Measurements from ENCODE around the gene TMEM131.
"Not testable (repeated sequence)": the region's sequence is repeated elsewhere in the genome, so short reads cannot be mapped to it uniquely, and the experiment has no call there.

Gene TMEM131

DNA sequence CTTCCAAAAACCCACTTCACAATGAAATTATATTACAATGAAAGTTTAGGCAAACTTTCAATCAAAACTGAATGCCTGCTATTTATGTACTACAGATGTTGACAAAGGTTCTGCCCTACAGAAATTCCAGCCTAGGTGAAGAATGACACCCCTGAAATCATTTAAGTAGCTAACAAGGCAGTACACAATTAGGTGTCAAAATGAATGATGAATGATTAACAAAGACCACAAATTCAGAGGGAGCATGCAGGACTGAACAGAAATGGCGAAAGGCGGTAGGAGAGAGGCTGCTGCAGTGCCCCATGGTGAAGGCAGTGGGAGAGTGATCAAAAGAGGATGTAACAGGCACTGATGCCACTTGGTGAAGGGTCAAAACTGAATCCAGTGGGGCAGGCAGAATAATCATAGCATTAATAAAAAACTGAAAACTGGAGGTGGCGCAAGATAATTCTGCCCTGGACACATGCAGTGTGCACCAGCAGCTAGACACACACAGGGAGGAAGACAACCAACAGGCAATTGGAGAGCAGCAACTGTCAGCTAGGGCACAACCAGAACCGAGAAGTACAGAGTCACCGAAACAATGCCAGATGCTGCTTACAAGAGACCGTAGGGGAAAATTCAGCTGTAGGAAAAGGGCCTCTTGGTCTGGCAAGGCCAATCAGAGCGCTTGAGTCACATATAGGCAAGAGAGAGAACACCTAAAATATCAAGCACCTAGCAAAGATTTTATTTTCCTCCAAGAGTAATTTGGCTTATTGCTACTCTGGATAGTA lies 4.5 kb downstream of the TMEM131 start:
- DNase-seq: no peak

DNA sequence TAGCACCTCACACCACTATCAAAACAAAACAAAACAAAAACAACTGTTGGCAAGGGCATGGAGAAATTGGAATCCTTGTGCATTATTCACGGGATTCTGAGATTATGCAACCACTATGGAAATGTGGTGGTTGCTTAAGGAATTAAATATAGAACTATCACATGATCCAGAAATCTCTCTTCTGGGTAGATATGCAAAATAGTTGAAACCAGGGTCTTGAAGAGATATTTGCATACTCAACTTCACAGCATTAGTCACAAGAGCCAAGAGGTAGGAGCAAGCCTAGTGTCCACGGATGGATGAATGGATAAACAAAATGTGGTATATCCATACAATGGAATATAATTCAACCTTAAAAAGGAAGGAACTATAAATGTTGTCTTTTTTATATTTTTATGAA lies 7.0 kb downstream of the TMEM131 start:
- no peak for DNase-seq

DNA sequence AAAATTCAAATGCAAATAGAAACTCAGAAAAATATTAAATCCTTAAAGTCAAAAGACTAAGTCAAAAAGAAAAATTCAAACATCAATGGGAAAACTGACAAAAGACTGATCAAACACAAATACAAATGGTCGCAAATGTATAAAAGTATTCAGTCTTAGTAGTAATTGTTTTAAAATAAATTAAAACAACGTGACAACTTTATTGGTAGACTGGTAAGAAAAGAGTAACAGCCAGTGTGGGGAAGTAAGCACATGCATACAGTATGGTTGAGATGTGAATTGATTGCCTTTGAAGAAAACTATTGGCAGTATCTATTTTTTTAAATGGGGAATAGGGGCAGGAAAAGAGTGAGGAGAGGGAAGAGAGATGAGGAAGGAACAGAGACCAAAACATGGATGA lies 9.8 kb downstream of the TMEM131 start:
- DNase-seq: no peak

DNA sequence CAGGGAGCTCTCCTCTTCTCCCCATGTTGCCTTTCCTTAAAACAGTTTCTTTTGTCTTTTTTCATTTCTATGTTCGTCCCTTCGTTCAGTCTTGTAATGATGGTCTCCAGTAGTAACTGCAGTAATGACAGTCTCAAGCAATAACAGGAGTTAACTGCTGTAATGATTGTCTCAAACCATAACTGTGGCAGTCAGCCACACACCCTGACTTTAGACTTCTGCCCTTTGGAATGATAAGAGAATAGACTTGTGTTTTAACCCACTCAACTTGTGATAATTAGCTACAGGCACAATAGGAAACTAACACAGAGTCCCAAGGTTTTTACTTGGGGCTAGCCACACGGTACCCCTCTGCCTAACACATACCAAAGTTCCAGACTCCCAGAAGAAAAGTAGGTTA lies 12.1 kb downstream of the TMEM131 start:
- DNase-seq: no peak

DNA sequence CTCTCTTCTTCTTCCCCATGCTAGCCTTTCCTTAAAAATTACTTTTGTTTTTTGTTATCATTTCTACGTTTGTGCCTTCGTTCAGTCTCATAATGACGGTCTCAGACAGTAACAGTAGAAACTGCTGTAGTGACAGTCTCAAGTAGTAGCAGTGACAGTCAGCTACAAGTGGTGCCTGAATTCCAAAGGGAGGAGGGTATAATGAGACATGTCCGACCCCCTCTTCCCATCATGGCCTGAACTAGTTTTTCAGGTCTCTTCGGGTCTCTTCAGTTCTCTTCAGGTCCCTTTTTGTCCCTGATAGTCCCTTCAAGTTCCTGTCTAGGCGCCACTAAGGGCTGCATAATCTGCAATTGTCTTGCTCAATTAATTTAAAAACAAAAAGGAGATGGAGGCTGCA lies 12.6 kb downstream of the TMEM131 start:
- DNase-seq: no peak

DNA sequence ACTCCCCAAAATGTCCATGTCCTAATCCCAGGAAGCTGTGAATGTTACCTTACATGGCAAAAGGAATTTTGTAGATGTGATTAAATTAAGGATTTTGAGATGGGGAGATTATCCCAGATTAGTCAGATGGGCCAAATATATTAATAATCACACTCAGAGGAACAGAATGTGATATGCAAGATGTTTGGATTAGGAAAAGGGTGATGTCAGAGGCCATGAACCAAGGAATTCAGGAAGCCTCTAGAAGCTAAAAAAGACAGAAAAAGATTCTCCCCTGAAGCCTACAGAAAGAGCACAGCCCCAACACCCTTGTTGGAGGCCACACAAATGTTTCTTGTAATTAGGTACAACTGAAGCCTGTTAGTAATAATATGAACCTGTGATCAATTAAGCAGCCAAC lies 13.1 kb downstream of the TMEM131 start:
- DNase-seq: no peak

DNA sequence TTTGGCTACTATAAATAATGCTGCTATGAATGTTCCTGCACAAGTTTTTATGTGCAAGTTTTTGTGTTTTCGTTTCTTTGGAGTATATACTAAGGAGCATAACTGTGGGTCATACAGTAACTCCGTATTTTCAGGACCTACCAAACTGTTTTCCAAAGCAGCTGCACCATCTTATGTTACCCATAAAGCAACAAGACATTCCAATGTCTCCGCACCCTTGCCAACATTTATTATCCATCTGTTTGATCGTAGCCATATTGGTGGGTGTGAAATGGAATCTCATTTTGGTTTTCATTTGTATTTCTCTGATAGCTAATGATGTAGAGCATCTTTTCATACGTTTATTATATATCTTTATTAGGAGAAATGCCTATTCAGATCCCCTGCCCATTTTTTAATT lies 13.8 kb downstream of the TMEM131 start:
- no peak for DNase-seq

DNA sequence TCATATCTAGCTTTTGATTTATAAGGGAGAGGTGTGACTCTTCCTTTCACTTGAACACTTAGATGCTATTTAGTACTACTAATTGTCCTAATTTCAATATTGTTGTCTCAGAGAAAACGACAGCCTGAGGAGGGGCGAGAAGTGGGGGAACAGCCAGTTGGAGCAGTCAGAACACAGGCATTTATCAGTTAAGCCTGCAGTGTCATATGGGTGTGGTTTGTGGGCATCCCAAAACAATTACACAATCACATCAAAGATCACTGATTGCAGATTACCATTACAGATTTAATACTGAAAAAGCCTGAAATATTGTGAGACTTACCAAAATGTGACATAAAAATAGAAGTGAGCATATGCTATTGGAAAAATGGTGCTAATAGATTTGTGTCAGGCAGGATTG lies 15.8 kb downstream of the TMEM131 start:
- DNase-seq: no peak

DNA sequence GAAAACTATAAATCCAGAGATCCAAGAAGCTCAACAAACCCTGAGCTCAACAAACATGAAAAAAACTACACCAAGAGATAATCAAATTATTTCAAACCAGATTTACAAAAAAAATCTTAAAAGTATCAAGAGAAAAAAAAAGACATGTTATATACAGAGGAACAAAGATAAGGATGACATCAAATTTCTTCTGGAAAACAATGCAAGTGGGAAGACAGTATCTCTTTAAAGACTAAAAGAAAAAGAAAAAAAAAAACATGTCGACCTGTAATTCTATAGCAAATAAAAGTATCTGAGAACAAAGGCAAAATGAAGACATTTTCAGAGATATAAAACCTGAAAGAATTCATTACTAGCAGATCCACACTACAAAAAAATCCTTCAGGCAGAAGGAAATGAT lies 21.3 kb downstream of the TMEM131 start:
- DNase-seq: no peak

DNA sequence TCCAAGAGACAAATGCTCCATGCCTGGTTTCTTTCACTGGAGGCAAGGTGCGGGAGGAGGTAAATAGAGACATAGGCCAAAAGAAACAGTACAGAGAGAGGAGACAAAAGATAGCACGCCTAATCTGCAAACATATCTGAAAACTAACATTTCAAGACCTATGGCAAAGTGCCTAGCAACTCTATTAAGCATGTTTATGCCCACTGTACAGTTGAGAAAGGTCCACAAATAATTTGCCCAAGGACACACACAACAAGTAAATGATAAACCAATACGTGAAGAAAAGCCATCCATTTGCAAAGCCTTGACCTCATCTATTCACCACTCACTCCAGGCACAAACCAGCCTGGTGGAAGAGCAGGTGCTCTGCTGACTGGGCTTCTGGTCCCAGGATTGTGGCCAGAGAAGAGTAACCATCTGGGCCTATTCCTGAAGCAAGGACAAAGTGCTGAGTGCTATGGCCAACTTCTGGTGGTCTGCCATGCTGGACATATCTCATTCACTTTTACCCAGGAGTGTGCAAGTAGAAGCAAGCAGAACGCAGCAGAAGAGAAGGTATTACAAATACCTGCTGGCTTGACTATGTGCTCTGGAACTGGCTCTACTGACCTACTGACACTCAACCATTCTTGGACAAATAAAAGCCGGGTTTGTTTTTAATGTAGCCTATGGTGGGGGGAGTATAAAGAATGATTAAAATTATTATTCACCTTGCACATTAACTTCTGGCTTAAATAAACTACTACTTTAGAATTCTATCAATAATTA lies 25.3 kb downstream of the TMEM131 start:
- DNase-seq: no peak

DNA sequence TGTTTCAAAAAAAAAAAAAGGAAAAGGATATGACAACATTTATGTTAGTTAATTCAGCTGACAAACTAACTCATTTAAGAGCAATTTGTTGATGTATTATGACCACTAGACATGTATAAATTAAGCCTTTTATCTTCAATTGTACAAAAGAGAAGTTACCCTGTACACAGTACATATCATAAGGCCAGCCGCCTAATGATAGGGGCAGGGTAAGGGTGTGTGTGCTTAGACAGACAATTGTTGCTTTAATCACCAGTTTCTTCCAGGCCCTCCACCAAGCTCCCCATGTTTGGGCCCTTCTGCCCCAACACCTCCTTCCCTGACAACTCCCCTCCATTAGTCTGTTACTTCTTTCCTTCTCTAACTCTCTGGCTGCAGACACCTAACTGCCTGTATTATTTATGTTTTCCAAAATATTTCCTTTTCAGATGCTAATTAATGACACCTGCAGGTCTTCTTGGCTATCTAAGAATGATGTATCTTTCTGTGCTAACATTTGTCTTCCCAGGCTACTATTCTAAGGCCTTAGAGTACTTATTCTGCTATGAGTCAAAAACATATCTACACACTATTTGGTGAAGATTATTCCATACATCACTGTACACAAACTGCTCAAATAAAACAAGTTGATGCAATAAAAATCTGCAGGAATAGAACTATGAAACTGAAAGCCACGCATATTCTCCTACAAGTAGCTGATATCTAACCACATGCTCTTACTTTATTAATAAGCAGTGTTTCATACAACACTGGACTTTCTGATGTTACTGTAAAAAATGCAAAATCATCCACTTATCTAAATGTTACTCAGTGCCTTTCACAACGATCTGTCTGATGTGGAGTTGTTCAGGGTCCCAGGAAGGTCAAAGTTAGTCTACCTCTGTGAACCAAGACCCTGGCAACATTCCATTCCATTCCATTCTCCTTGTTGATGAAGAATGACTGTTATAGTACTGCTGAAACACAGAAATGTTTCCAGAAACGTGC lies 26.4 kb downstream of the TMEM131 start:
- no peak for DNase-seq

DNA sequence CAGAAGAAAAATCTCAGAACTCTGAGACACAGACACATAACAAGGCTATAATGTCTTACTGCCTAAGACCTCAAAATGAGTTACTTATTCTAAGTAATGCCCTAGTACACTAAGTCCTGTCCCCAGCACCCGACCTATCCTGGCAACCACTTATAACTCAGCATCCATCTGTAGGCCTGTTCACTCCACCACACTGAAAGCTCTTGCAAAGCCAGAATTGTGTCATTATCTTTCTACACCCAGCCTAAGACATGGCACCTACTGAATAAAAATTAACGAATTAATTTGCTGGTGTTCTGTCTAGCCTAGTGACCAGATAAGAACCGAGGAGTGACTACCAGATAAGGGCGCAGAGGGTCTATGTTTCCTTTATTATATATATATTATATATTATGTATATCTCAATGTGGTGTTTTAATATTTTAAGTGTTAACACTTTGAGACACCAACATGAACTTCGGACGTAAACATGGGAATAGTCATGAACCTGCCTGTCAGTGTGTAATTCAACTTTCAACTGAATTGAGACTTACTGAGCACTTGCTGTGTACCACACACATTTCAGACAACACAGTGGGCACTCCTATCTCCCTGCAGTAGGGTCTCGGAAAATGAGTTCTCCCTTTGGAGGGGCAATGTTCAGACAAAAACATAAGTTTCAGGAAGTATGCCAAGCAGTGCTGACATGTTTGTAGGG lies 27.7 kb downstream of the TMEM131 start:
- DNase-seq: no peak

DNA sequence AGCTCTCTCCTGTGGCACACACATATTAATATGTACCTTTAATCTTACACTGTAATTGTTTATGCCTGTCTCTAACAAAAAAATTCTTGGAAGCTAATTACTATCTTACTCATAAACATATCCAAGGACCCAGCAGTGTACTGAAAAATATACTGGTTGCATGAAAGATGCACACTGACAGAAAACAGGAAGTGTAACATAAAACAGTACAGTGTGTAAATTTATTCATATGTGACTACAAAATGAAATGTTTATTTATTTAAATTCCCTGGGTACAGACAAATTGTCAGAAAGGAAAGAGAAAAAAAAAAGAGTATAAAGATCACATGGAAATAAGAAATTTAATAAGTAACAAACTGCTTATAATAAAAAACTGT lies 28.5 kb downstream of the TMEM131 start:
- DNase-seq: no peak

DNA sequence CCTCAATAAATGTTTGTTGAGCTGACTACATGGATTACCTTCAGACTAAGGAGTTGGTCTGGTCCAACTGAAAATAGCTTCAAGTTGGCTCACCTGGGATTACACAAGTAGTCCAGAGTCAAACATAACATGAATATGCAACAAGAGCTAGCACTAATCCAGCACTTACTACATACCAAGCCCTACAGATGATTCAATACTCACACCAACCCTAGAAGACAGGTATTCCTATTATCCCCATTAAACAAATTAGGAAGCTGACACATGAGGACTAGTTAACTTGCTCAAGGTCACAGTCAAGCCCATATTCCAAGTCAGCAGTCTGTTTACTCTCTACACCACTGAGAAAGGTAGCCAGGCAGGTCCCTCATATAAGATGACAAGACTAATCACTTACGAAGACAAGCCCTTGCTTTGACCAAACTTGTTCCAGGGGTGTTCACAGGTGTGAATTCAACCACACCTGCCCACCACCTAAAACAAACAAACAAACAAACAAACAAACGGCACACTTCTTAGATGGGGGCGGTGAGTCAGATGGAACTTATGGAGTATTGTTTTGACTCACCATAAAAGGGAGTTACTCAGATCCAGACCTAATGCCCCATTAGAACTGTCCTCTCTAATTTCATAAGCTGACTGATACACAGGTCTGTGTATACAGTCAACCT lies 29.1 kb downstream of the TMEM131 start:
- DNase-seq: no peak

DNA sequence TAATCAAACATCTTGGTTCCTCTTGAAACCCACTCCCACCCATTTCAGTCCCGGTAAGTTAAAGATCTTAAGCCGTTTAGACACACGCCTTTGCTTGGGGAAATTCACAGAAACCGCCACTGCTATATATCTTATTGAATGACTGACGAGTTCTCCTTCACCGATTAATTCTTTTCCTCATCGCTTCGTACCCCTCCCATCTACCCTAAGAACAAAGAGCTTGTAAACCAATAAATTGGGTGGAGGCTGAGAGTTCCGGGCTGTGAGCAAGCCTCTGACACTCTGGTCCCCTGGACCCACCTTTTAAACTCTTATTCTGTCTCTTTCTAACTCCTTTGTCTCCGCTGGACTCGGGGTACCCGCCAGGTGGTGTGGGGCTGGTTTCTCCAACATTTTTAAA lies 30.6 kb downstream of the TMEM131 start:
- no peak for DNase-seq

DNA sequence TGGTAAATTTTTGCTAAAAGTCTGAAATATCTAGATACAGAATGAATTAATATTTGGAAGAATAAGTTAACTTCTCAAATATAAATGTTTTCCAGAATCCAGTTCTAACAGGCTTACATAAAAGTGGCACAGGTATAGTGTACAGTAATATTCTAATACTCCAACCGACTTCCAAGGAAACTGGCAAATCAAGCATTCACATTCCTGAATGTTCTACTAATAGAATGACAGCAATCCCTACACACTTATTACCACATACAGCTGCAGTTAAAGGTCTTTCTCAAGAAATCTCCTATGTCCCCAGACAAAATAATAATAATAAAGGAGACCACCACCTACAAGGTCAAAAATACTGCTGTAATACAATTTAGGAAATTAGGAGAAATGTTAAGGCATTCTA lies 31.9 kb downstream of the TMEM131 start:
- DNase-seq: no peak

DNA sequence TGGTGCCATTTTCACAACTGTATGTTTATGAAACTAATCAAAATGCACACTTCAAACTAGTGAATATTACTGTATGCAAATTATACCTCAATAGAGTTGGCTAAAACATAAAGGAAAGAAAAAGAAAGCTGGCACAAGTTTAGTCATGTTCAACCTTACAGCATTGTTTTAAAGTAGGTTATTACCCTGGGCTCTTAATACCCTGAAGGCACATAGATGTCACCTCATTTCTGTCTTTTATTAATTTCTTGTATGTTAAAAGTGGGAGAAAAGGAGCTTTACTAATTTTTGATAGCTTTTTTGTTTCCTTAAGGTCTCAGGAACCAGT lies 32.7 kb downstream of the TMEM131 start:
- no peak for DNase-seq

DNA sequence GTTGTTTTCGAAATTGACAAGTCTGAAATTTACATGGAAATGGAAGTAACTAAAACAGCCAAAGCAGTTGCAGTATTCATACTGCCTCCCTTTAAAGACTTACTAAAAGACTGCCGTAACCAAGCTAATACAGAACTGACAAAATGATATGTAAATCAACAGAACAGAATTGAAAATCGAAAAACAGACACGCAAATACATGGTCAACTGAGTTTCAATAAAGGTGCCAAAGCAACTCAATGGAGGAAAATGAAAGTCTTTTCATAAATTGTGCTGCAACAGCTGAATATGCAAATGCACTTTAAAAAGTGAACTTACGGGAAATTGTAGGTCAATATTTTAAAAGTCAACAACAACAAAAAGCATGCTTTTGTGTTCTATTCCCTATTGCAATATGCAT lies 34.2 kb downstream of the TMEM131 start:
- no peak for DNase-seq

DNA sequence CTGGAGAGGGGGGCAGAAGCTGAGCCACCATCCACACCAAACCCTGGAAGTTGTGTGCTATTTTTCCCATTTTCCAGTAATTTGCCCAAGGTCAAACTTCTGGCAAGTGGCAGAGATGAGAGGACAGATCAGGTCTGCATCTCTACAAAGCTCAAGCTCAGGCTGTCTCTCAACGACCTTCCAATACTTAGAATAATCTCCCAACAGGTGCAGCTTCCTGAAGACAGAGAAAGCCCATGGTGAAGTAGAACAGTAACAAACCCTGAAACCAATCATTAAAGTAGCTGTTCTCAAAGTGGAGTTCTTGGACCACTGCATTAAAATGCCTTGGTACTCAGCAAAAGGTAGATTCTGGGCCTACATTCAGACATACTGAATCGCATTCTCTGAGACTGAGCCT lies 37.6 kb downstream of the TMEM131 start:
- DNase-seq: no peak

DNA sequence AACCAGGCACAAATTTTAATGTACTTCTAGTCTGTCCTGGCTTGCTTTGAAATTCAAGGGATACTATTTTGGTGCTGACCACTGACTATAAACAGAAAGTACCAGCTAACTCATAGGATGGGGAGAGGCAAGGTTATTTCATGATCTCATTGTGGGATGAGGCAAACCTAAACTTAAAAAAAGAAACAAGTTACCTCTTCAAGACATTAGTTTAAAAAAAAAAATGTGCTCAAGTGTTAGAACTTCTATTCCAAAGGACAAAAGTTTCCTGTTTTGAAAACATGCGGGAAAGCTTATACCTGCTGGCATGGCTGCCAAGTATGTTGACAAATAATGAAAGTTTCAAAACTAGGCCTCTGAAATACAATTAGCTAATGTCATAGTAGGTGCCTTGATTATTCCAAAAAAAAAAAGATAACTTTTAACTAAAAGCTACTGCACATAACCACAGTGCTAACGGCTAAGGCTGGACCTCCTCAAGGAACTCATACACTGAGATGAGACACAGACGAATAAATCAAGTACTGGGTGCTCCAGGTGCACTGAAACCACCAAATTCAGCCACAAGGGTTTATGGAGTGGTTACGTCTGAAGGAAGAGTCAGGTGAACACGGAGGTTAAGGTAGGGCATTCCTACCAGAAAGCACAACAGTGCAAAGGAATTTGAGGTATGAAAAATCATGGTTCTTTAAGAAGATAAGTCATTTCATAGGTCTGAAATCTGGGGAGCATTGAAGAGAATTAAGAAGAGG lies 38.1 kb downstream of the TMEM131 start:
- DNase-seq: no peak

DNA sequence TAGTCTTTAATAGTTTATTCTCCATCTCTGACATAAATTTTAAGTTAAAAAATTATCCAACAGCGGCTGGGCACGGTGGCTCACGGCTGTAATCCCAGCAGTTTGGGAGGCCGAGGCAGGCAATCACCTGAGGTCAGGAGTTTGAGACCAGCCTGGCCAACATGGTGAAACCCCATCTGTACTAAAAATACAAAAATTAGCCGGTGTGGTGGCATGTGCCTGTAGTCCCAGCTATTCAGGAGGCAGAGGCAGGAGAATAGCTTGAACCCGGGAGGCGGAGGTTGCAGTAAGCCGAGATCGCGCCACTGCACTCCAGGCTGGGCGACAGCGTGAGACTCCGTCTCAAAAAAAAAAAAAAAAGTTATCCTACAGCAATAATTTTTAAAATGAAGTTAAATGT lies 39.0 kb downstream of the TMEM131 start:
- not testable (repeated sequence) for DNase-seq

DNA sequence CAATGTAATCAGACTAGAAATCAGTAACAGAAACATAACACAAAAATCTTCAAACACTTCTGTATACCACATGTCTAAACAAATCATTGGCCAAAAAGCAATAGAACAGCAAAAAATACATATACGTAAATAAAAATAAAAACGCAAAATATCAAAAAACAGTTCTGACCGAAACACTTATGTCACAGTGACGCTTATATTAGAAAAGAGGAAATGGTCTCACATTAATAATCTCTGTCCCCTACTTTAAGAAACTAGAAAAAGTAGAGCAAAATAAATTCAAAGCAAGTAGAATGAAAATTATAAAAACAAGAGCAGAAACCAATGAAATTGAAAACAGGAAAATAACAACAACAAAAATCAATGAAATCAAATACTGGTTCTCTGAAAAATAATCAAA lies 41.9 kb downstream of the TMEM131 start:
- DNase-seq: no peak

Measured in NCI-H2081 treated with DMSO at 0.1 percent for 48 hours (cell line).